Measurements from ENCODE around the gene SMC6. TPM values are rescaled to one million over a fixed set of nuclear protein-coding genes. Genes with fewer than 3 reads are reported as not detected.

Gene SMC6
- polyA plus RNA-seq, 3 donors = 3.8 to 6.1 (median 5.1) TPM

DNA sequence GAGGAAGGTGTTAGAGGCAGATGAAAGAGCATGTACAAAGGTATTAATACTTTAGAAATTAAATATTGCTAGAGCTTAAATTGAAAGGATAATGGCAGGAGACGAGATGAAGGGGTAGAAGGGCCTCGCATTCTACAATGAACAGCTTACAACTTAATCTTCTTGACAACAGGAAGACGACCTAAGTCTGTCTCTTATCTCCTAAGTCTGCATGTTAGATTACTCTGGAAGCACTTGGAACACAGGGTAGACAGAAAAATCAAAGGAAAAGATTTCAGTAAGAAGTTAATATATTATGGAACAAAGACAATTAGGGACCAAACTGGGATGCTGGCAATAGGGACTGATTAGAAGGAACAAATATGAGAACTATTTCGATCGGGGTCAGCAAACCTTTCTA is 34.9 kb downstream of the SMC6 start:
- Histone ChIP-seq H3K9ac (ENCODE audit: insufficient read depth, low read length, poor library complexity, severe bottlenecking) (no peak overlapping the region), H3K36me3 (replicated peaks in 1 of 2; ENCODE audit: control insufficient read depth in 1 of 2, insufficient read depth in 2 of 2, low read length in 2 of 2) (peaks cover 55 to 96% of the 10 kb centered on the region in 2 donors), H3K27me3 (ENCODE audit: control insufficient read depth in 2 of 2, insufficient read depth in 2 of 2, low read length in 2 of 2) (no peaks in the 10 kb centered on the region), H3K27ac (ENCODE audit: low read depth in 1 of 2, low read length in 2 of 2) (no peak overlapping the region), H3K9me3 (replicated peaks in 1 of 2; ENCODE audit: control insufficient read depth in 1 of 2, insufficient read depth in 1 of 2, low read length in 2 of 2) (no peaks in the 10 kb centered on the region), H3K4me2 (replicated peaks; ENCODE audit: extremely low read depth, low read length, poor library complexity, severe bottlenecking) (no peak overlapping the region), H4K20me1 (ENCODE audit: insufficient read depth, low read length) (no peaks in the 10 kb centered on the region), H3K4me3 (replicated peaks in 1 of 3; ENCODE audit: low read depth in 2 of 3, low read length in 3 of 3) (no peak overlapping the region), H2AFZ (ENCODE audit: insufficient read depth, low read depth, low read length, poor library complexity, severe bottlenecking) (no peak overlapping the region), H3K4me1 (ENCODE audit: control insufficient read depth in 1 of 2, insufficient read depth in 2 of 2, low read length in 2 of 2) (no peaks in the 10 kb centered on the region), H3K79me2 (ENCODE audit: insufficient read depth, low read length) (no peaks in the 10 kb centered on the region)
- Mint-ChIP-seq H3K4me3 (no peak overlapping the region), H3K27ac (no peak overlapping the region), H3K4me1 (no peaks in the 10 kb centered on the region), H3K36me3 (peaks cover 44 to 62% of the 10 kb centered on the region in 2 donors), H3K27me3 (ENCODE audit: low read depth in 3 of 3) (no peaks in the 10 kb centered on the region), H3K9me3 (peaks cover 0 to 3% (median 0%) of the 10 kb centered on the region in 7 donors)
- WGBS (ENCODE audit: insufficient coverage) = no CpG with 5 or more reads among the region's 5 CpGs
- intact Hi-C loops (cut with micrococcal nuclease) = loop anchor here in 1 of 2 donors (1.0 kb wide), 1 partner anchor 112 kb away; no protein-coding TSS in a partner anchor
- TF ChIP-seq, protein P1, sequence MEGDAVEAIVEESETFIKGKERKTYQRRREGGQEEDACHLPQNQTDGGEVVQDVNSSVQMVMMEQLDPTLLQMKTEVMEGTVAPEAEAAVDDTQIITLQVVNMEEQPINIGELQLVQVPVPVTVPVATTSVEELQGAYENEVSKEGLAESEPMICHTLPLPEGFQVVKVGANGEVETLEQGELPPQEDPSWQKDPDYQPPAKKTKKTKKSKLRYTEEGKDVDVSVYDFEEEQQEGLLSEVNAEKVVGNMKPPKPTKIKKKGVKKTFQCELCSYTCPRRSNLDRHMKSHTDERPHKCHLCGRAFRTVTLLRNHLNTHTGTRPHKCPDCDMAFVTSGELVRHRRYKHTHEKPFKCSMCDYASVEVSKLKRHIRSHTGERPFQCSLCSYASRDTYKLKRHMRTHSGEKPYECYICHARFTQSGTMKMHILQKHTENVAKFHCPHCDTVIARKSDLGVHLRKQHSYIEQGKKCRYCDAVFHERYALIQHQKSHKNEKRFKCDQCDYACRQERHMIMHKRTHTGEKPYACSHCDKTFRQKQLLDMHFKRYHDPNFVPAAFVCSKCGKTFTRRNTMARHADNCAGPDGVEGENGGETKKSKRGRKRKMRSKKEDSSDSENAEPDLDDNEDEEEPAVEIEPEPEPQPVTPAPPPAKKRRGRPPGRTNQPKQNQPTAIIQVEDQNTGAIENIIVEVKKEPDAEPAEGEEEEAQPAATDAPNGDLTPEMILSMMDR (IDR thresholded peaks at IDR 0.05) = no peak
- no peak for DNase-seq

- H3K9me3 Mint-ChIP-seq = peaks cover 0 to 3% (median 0%) of the 10 kb centered on the region in 7 donors
- no CpG with 5 or more reads among the region's 4 CpGs for WGBS (ENCODE audit: insufficient coverage)
Observed at GRCh38 chr2:17717666-17718065, 35.9 kb downstream of the SMC6 start.

More at GRCh38 chr2:17717666-17718065, 35.9 kb downstream of the SMC6 start:
- H3K27me3 Mint-ChIP-seq (ENCODE audit: low read depth in 3 of 3) = no peaks in the 10 kb centered on the region
- H3K36me3 Mint-ChIP-seq = peaks cover 53 to 73% of the 10 kb centered on the region in 2 donors
- DNase-seq = no peak
- TF ChIP-seq, protein P1 (IDR thresholded peaks at IDR 0.05) = no peak
- no peak overlapping the region for H3K4me3 Mint-ChIP-seq
- no peak overlapping the region for H2AFZ ChIP-seq (ENCODE audit: insufficient read depth, low read depth, low read length, poor library complexity, severe bottlenecking)
- H3K4me1 Mint-ChIP-seq = no peaks in the 10 kb centered on the region
- no peak overlapping the region for H3K4me2 ChIP-seq (replicated peaks; ENCODE audit: extremely low read depth, low read length, poor library complexity, severe bottlenecking)
- H3K27me3 ChIP-seq (ENCODE audit: control insufficient read depth in 2 of 2, insufficient read depth in 2 of 2, low read length in 2 of 2) = no peaks in the 10 kb centered on the region
- H3K36me3 ChIP-seq (replicated peaks in 1 of 2; ENCODE audit: control insufficient read depth in 1 of 2, insufficient read depth in 2 of 2, low read length in 2 of 2) = peaks cover 61 to 96% of the 10 kb centered on the region in 2 donors
- H4K20me1 ChIP-seq (ENCODE audit: insufficient read depth, low read length) = no peaks in the 10 kb centered on the region
- no peak overlapping the region for H3K9ac ChIP-seq (ENCODE audit: insufficient read depth, low read length, poor library complexity, severe bottlenecking)
- no peaks in the 10 kb centered on the region for H3K9me3 ChIP-seq (replicated peaks in 1 of 2; ENCODE audit: control insufficient read depth in 1 of 2, insufficient read depth in 1 of 2, low read length in 2 of 2)
- no peak overlapping the region for H3K4me3 ChIP-seq (replicated peaks in 1 of 3; ENCODE audit: low read depth in 2 of 3, low read length in 3 of 3)
- H3K27ac ChIP-seq (ENCODE audit: low read depth in 1 of 2, low read length in 2 of 2) = no peak overlapping the region
- no peaks in the 10 kb centered on the region for H3K4me1 ChIP-seq (ENCODE audit: control insufficient read depth in 1 of 2, insufficient read depth in 2 of 2, low read length in 2 of 2)
- H3K79me2 ChIP-seq (ENCODE audit: insufficient read depth, low read length) = no peaks in the 10 kb centered on the region
- intact Hi-C loops (cut with micrococcal nuclease) = no loop called here
- H3K27ac Mint-ChIP-seq = no peak overlapping the region

Measured in CD14-positive monocyte (primary cell).